ENCODE measurements around the gene DIAPH1.

DNA sequence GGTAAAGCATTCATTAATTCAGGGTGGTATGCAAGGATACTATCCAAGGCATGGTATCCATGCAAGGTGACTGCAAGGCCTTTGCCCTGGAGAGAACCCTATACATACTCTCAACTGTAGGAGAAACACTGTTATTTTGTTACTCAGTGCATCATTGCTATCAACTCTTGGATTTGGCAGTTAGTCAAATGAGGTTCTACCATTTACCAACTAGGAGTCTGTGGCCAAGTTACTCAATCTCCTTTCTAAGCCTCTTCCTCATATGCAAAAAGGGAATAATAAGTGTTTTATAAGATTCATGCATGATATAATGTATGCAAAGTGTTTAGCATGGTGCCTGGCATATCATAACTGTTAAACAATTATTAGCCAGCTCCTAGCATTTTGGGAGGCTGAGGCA lies 139.0 kb downstream of the DIAPH1 start:
- TF ChIP-seq, protein P1, sequence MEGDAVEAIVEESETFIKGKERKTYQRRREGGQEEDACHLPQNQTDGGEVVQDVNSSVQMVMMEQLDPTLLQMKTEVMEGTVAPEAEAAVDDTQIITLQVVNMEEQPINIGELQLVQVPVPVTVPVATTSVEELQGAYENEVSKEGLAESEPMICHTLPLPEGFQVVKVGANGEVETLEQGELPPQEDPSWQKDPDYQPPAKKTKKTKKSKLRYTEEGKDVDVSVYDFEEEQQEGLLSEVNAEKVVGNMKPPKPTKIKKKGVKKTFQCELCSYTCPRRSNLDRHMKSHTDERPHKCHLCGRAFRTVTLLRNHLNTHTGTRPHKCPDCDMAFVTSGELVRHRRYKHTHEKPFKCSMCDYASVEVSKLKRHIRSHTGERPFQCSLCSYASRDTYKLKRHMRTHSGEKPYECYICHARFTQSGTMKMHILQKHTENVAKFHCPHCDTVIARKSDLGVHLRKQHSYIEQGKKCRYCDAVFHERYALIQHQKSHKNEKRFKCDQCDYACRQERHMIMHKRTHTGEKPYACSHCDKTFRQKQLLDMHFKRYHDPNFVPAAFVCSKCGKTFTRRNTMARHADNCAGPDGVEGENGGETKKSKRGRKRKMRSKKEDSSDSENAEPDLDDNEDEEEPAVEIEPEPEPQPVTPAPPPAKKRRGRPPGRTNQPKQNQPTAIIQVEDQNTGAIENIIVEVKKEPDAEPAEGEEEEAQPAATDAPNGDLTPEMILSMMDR (IDR thresholded peaks at IDR 0.05): no peak
- no peak for TF ChIP-seq POLR2A (IDR thresholded peaks at IDR 0.05)

Measured in Peyer's patch (tissue), 4 donors.